ENCODE data around the gene DNMT3A. TPM values are rescaled to one million over a fixed set of nuclear protein-coding genes. Genes with fewer than 3 reads are reported as not detected.

The DNMT3A gene
- total RNA-seq, 1 experiment from 2014 or later: 215 TPM

GRCh38 chr2:25237764-25238163, 104.0 kb downstream of the DNMT3A start:
- Histone ChIP-seq H3K56ac (ENCODE audit: insufficient read length, low read depth, low read length) (no peak overlapping the region), H3T11ph (ENCODE audit: low read length) (no peak overlapping the region), H3K79me1 (ENCODE audit: insufficient read depth, low read depth, low read length, poor library complexity, severe bottlenecking) (no peaks in the 10 kb centered on the region), H2AFZ (ENCODE audit: low read length) (no peak overlapping the region), H4K8ac (replicated peaks; ENCODE audit: insufficient read length, low read depth, low read length) (no peak overlapping the region), H4K5ac (ENCODE audit: insufficient read length, low read depth, low read length) (no peak overlapping the region), H3K4ac (ENCODE audit: low read depth, low read length) (no peak overlapping the region), H2BK15ac (ENCODE audit: low read depth, low read length) (no peak overlapping the region), H2BK5ac (ENCODE audit: insufficient read length, low read length) (no peak overlapping the region), H3K18ac (ENCODE audit: insufficient read length, low read depth, low read length) (no peak overlapping the region), H4K91ac (ENCODE audit: insufficient read length, low read depth, low read length) (no peak overlapping the region), H3K9me3 (ENCODE audit: control insufficient read depth, low read depth, low read length) (no peaks in the 10 kb centered on the region), H3K14ac (ENCODE audit: insufficient read depth, low read length) (no peak overlapping the region), H3K79me2 (ENCODE audit: insufficient read depth, low read length) (no peaks in the 10 kb centered on the region), H2AK5ac (ENCODE audit: insufficient read length, low read length) (no peak overlapping the region), H3K27me3 (ENCODE audit: insufficient read depth, low read length) (no peaks in the 10 kb centered on the region), H3K23me2 (ENCODE audit: insufficient read length, low read depth, low read length, poor library complexity, severe bottlenecking) (no peaks in the 10 kb centered on the region), H2BK12ac (ENCODE audit: insufficient read length, low read depth, low read length) (no peak overlapping the region), H2BK20ac (ENCODE audit: low read depth, low read length, poor library complexity, severe bottlenecking) (no peak overlapping the region), H3K4me1 (ENCODE audit: insufficient read depth, low read length) (no peaks in the 10 kb centered on the region), H3K27ac (ENCODE audit: insufficient read length, low read depth, low read length) (no peak overlapping the region), H3K9ac (ENCODE audit: extremely low read depth, insufficient read length, low read length) (no peak overlapping the region), H3K4me2 (ENCODE audit: insufficient read depth, insufficient read length, low read length) (no peak overlapping the region), H2BK120ac (ENCODE audit: low read depth, low read length, poor library complexity, severe bottlenecking) (no peak overlapping the region), H4K20me1 (ENCODE audit: control insufficient read depth, insufficient read depth, insufficient read length) (no peaks in the 10 kb centered on the region), H3K23ac (ENCODE audit: insufficient read length, low read depth, low read length) (no peak overlapping the region)
- H3K27me3 Mint-ChIP-seq (ENCODE audit: low read depth): no peaks in the 10 kb centered on the region
- H3K27ac Mint-ChIP-seq: peak overlapping the region in 1 of 3 experiments; percentile 79; a peak in 1 of 7 replicates
- WGBS (ENCODE audit: extremely low coverage, insufficient read length, low lambda C conversion rate): no CpG with 5 or more reads among the region's 8 CpGs
- no peaks in the 10 kb centered on the region for H3K4me1 Mint-ChIP-seq
- no peak for TF ChIP-seq CTCF (conservative IDR thresholded peaks at IDR 0.05)
- DNase-seq: no peak
- no peaks in the 10 kb centered on the region for H3K9me3 Mint-ChIP-seq
- peaks cover 67 to 99% (median 91%) of the 10 kb centered on the region in 3 experiments for H3K36me3 Mint-ChIP-seq (ENCODE audit: insufficient read depth in 1 of 3, low read depth in 3 of 3)
- no peak overlapping the region for H3K4me3 Mint-ChIP-seq

Measured in H9 (cell line).